HL-60 (cell line): ENCODE measurements around the gene GSTT2.

Source experiments
- GABPA ChIP-seq: IDR thresholded peaks from 2 replicates; pipeline ENCODE4 v1.6.1; 2012; ENCODE audit warnings: low read depth
- POLR2AphosphoS5 ChIP-seq: IDR thresholded peaks from 2 replicates; pipeline ENCODE4 v1.6.1; 2012; ENCODE audit warnings: low read depth
- SPI1 ChIP-seq: IDR thresholded peaks from 2 replicates; pipeline ENCODE4 v1.6.1; 2012; ENCODE audit warnings: low read depth, mild to moderate bottlenecking, borderline replicate concordance
- TF ChIP-seq, protein P1 (sequence below): IDR thresholded peaks from one replicate; pipeline ENCODE4 v1.5.1; 2011; ENCODE audit warnings: low read length, control low read depth, inconsistent platforms; ENCODE audit not compliant: insufficient read depth

DNA sequence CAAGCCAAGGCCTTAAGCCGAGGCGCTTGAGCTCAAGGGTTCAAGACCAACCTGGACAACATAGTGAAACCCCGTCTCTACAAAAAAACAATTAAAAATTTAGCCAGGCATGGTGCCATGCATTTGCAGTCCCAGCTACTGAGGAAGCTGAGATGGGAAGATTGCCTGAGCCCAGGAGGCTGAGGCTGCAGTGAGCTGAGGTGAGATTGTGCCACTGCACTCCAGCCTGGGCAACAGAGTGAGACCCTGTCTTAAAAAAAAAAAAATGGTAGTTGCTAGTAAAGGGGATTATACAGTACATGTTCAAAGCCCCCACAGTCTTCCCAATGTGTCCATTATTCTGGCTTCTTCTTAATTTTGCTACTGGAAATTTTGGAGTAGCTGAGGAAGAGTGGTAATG lies 49.4 kb downstream of the GSTT2 start:
- TF ChIP-seq, protein P1, sequence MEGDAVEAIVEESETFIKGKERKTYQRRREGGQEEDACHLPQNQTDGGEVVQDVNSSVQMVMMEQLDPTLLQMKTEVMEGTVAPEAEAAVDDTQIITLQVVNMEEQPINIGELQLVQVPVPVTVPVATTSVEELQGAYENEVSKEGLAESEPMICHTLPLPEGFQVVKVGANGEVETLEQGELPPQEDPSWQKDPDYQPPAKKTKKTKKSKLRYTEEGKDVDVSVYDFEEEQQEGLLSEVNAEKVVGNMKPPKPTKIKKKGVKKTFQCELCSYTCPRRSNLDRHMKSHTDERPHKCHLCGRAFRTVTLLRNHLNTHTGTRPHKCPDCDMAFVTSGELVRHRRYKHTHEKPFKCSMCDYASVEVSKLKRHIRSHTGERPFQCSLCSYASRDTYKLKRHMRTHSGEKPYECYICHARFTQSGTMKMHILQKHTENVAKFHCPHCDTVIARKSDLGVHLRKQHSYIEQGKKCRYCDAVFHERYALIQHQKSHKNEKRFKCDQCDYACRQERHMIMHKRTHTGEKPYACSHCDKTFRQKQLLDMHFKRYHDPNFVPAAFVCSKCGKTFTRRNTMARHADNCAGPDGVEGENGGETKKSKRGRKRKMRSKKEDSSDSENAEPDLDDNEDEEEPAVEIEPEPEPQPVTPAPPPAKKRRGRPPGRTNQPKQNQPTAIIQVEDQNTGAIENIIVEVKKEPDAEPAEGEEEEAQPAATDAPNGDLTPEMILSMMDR: no peak
- TF ChIP-seq GABPA (no peak), POLR2AphosphoS5 (no peak), SPI1 (no peak)
